ENCODE data around the gene HOMER1.

The HOMER1 gene

DNA sequence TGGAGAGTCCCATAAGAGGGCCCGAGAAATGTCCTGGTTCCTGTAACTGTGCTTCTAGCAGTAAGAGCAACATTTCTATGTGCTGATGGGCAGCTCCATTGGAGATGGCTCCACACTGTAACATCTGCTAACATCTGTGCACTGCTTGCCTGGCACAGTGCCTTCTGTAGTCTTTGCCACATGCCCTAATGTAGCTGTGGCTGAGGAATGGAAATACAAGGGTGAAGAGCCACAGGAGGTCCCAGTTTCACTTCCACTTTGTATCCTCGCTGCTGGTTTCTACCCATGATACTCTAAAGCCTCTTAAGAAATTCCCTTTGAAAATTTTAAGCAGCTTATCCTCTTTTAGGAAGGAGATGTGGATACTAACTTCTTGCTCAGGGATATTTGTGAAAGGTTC, 97.4 kb downstream of the HOMER1 start:
- no peak overlapping the region for H3K27ac ChIP-seq
- TF ChIP-seq, protein P1, sequence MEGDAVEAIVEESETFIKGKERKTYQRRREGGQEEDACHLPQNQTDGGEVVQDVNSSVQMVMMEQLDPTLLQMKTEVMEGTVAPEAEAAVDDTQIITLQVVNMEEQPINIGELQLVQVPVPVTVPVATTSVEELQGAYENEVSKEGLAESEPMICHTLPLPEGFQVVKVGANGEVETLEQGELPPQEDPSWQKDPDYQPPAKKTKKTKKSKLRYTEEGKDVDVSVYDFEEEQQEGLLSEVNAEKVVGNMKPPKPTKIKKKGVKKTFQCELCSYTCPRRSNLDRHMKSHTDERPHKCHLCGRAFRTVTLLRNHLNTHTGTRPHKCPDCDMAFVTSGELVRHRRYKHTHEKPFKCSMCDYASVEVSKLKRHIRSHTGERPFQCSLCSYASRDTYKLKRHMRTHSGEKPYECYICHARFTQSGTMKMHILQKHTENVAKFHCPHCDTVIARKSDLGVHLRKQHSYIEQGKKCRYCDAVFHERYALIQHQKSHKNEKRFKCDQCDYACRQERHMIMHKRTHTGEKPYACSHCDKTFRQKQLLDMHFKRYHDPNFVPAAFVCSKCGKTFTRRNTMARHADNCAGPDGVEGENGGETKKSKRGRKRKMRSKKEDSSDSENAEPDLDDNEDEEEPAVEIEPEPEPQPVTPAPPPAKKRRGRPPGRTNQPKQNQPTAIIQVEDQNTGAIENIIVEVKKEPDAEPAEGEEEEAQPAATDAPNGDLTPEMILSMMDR (conservative IDR thresholded peaks at IDR 0.05), result no peak

DNA sequence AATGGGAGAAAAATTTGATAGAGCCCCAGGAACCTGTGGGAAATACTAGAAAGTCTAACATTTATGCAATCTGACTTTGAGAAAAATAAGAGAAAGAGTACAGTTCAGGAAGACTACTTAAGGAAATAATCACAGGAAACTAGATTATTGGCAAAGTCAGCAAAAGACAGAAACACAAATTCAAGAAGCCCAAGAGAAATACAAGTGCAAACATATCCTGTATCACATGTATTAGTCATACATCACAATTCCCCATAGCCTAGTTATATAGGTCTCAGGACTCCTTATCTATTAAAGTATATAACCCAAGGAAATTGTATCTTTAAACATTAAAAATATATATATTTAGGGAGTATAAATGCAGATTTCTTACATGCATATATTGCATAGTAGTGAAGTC, 100.8 kb downstream of the HOMER1 start:
- no peak for TF ChIP-seq ZFX (IDR thresholded peaks at IDR 0.05)
- TF ChIP-seq, protein P1 (conservative IDR thresholded peaks at IDR 0.05), result no peak
- H3K27ac ChIP-seq, result no peak overlapping the region

- no peak for TF ChIP-seq ZFX (IDR thresholded peaks at IDR 0.05)
- TF ChIP-seq, protein P1 (conservative IDR thresholded peaks at IDR 0.05), result no peak
- no peak overlapping the region for H3K27ac ChIP-seq
Observed at GRCh38 chr5:79408028-79408427, 105.9 kb downstream of the HOMER1 start.

- H3K27ac ChIP-seq, result no peak overlapping the region
- TF ChIP-seq, protein P1 (conservative IDR thresholded peaks at IDR 0.05), result no peak
- no peak for TF ChIP-seq ZFX (IDR thresholded peaks at IDR 0.05)
Observed at GRCh38 chr5:79407591-79407990, 106.3 kb downstream of the HOMER1 start.

GRCh38 chr5:79401216-79401615, 112.7 kb downstream of the HOMER1 start:
- H3K27ac ChIP-seq, result no peak overlapping the region
- no peak for TF ChIP-seq ZFX (IDR thresholded peaks at IDR 0.05)
- TF ChIP-seq, protein P1 (conservative IDR thresholded peaks at IDR 0.05), result no peak

DNA sequence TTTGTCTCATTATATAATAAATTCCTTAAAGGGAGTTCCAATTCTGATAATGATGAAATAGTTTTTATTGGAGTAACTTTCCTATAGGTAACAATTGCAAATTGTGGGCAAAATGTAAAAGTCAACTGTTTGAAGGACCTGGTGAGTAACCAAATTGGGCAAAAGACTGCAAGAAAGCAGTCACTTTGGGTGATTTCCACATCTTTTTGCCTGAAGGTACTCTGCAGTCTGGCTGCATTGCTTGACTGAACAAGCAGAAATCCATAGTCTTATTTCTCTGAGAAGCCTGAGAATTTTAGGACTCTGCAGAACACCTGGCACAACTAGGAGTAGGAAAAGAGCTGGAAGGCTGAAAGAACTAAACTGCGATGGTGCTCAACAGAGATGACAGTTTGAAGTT, 114.9 kb downstream of the HOMER1 start:
- TF ChIP-seq, protein P1 (conservative IDR thresholded peaks at IDR 0.05), result no peak
- no peak for TF ChIP-seq ZFX (IDR thresholded peaks at IDR 0.05)
- H3K27ac ChIP-seq, result no peak overlapping the region

- TF ChIP-seq, protein P1 (conservative IDR thresholded peaks at IDR 0.05), result no peak
- TF ChIP-seq ZFX (IDR thresholded peaks at IDR 0.05), result no peak
- H3K27ac ChIP-seq, result no peak overlapping the region
Observed at GRCh38 chr5:79397080-79397479, 116.9 kb downstream of the HOMER1 start.

Data from C4-2B (cell line).